ENCODE results near the gene FBXO15.
A peak's percentile ranks its signal among the peaks of the same experiment; 100 is the strongest.

FBXO15 gene

GRCh38 chr18:74108460-74108859, 39.2 kb downstream of the FBXO15 start:
- DNase-seq: no peak

- DNase-seq: no peak
Measured at GRCh38 chr18:74097803-74098202, 49.8 kb downstream of the FBXO15 start.

- DNase-seq: no peak
Measured at GRCh38 chr18:74092922-74093321, 54.7 kb downstream of the FBXO15 start.

- no peak for DNase-seq
Measured at GRCh38 chr18:74084184-74084855, 63.3 kb downstream of the FBXO15 start.

- DNase-seq: no peak
Measured at GRCh38 chr18:74083557-74083952, 64.1 kb downstream of the FBXO15 start.

GRCh38 chr18:74082742-74083556, 64.7 kb downstream of the FBXO15 start:
- DNase-seq: peak; percentile 12 to 32

GRCh38 chr18:74081966-74082741, 65.5 kb downstream of the FBXO15 start:
- DNase-seq: peak; percentile 44 to 54

GRCh38 chr18:74078257-74078656, 69.4 kb downstream of the FBXO15 start:
- DNase-seq: no peak

- no peak for DNase-seq
Measured at GRCh38 chr18:74074668-74075564, 72.7 kb downstream of the FBXO15 start.

- no peak for DNase-seq
Measured at GRCh38 chr18:74073957-74074667, 73.5 kb downstream of the FBXO15 start.

- DNase-seq: no peak
Measured at GRCh38 chr18:74069178-74070050, 78.2 kb downstream of the FBXO15 start.

- no peak for DNase-seq
Measured at GRCh38 chr18:74068296-74068695, 79.3 kb downstream of the FBXO15 start.

- DNase-seq: no peak
Measured at GRCh38 chr18:74066018-74066417, 81.6 kb downstream of the FBXO15 start.

- DNase-seq: no peak
Measured at GRCh38 chr18:74065366-74065765, 82.3 kb downstream of the FBXO15 start.

GRCh38 chr18:74064510-74064909, 83.1 kb downstream of the FBXO15 start:
- peak; percentile 7 to 16 for DNase-seq

- DNase-seq: no peak
Measured at GRCh38 chr18:74063557-74063956, 84.1 kb downstream of the FBXO15 start.

- peak in 1 of 2 donors; percentile 7 for DNase-seq
Measured at GRCh38 chr18:74063023-74063422, 84.6 kb downstream of the FBXO15 start.

- DNase-seq: no peak
Measured at GRCh38 chr18:74062037-74062436, 85.6 kb downstream of the FBXO15 start.

- DNase-seq: no peak
Measured at GRCh38 chr18:74060579-74060978, 87.1 kb downstream of the FBXO15 start.

GRCh38 chr18:74050807-74051206, 96.8 kb downstream of the FBXO15 start:
- no peak for DNase-seq

Data from stimulated activated CD4-positive, alpha-beta T cell treated with anti-CD3 and anti-CD28 coated beads, Interleukin-2, amount 100 ng/mL, for 48 hours (primary cell).